ENCODE results near the gene LHFPL4. TPM values are rescaled to one million over a fixed set of nuclear protein-coding genes. Genes with fewer than 3 reads are reported as not detected.

LHFPL4 gene
- total RNA-seq, 2 experiments from 2014 or later = not detected

DNA sequence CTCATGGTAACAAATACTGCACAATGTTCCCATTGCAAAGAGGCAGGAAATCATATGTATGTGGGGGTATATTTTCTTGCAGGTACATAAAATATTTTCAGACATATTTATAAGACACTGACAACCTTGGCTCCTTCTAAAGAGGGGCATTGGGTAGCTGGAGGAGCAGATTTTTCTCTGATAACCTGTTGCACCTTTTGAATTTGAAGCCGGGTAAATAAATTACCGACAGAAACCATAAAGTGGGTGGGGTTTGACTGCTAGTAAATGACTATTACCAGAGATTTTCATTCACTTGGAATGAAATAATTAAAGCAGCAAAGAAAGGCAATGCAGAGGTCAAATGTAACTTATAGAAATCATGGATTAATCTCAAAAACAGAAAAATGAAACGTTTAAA is 19.2 kb downstream of the LHFPL4 start:
- H3K27me3 Mint-ChIP-seq = peaks cover 4% of the 10 kb centered on the region
- POLR2A ChIA-PET = interaction anchor here (0.7 kb wide), 1 partner anchor 695 kb away, joined by 3 read pairs; no protein-coding TSS in a partner anchor
- H3K4me3 Mint-ChIP-seq = no peak overlapping the region
- no peaks in the 10 kb centered on the region for H3K9me3 Mint-ChIP-seq (ENCODE audit: low read depth)
- ATAC-seq (no peak), DNase-seq (no peak)
- no peaks in the 10 kb centered on the region for H3K36me3 Mint-ChIP-seq (ENCODE audit: low read depth)
- H3K27ac Mint-ChIP-seq = no peak overlapping the region
- intact Hi-C loops (cut with DNase I, micrococcal nuclease) = no loop called here
- CTCF ChIA-PET = interaction anchor here (0.6 kb wide), 1 partner anchor 1087 kb away, joined by 3 read pairs; no protein-coding TSS in a partner anchor
- H3K4me1 Mint-ChIP-seq = no peaks in the 10 kb centered on the region

DNA sequence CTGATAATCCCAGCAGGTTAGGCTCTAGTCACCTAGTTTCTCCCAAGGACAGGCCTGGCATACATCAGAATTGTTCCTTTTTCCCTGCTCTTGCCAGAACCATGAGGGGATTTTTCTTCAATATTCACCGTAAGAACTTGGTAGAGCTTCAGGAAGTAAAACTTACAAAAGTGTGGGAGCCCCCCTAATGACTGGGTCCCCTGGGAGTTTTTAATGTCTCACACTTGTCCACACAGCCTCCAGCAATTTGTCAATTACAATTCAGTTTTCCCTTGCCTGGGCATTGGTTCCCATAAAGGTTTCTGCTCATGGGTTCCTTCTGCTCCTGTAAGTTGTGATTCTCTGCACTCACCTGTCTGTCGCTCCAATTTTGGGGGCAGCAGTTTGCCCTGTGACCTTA is 28.5 kb downstream of the LHFPL4 start:
- intact Hi-C loops (cut with DNase I, micrococcal nuclease) = no loop called here
- Mint-ChIP-seq H3K4me1 (no peaks in the 10 kb centered on the region), H3K27ac (no peak overlapping the region), H3K27me3 (peaks cover 24% of the 10 kb centered on the region), H3K4me3 (no peak overlapping the region), H3K9me3 (ENCODE audit: low read depth) (no peaks in the 10 kb centered on the region), H3K36me3 (ENCODE audit: low read depth) (no peaks in the 10 kb centered on the region)
- DNase-seq = no peak
- CTCF ChIA-PET = no interaction called here
- POLR2A ChIA-PET = no interaction called here
- no peak for ATAC-seq

DNA sequence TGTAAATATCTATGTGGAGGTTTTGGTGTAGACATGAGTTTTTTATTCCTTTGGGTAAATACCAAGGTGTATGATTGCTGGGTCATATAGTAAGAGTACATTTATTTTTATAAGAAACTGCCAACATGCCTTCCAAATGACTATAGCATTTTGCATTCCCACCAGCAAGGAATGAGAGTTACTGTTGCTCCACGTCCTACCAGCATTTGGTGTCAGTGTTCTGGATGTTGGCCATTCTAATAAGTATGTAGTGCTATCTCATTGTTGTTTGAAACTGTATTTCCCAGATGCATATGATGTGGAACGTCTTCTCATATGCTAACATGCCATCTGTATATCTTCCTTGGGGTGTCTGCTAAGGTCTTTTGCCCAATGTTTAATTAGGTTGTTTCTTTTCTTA is 38.7 kb downstream of the LHFPL4 start:
- H3K4me3 Mint-ChIP-seq = no peak overlapping the region
- no peak for ATAC-seq
- intact Hi-C loops (cut with DNase I, micrococcal nuclease) = no loop called here
- no peak for DNase-seq
- peaks cover 2% of the 10 kb centered on the region for H3K27me3 Mint-ChIP-seq
- CTCF ChIA-PET = interaction anchor here (0.6 kb wide), 1 partner anchor 21 kb away, joined by 4 read pairs; no protein-coding TSS in a partner anchor
- H3K27ac Mint-ChIP-seq = no peak overlapping the region
- no peaks in the 10 kb centered on the region for H3K9me3 Mint-ChIP-seq (ENCODE audit: low read depth)
- POLR2A ChIA-PET = no interaction called here
- H3K36me3 Mint-ChIP-seq (ENCODE audit: low read depth) = no peaks in the 10 kb centered on the region
- H3K4me1 Mint-ChIP-seq = no peaks in the 10 kb centered on the region

DNA sequence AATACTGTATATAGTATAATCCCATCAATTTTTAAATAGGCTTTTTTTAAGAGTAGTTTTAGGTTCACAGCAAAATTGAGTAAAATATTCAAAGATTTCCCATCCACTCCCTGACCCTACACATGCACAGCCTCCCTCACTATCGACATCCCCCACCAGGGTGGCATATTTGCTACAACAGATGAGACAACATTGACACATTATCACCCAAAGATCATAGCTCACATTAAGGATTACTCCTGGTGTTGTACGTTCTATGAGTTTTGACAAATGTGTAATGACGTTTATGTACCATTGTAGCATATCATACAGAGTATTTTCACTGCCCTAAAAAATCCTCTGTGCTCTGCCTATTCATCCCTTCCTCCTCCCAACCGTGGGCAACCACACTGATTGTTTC is 39.3 kb downstream of the LHFPL4 start:
- no peak for ATAC-seq
- no peaks in the 10 kb centered on the region for H3K4me1 Mint-ChIP-seq
- no peak overlapping the region for H3K27ac Mint-ChIP-seq
- H3K9me3 Mint-ChIP-seq (ENCODE audit: low read depth) = no peaks in the 10 kb centered on the region
- ChIA-PET CTCF (interaction anchor here (0.6 kb wide), 1 partner anchor 22 kb away, joined by 4 read pairs; no protein-coding TSS in a partner anchor), POLR2A (no interaction called here)
- H3K27me3 Mint-ChIP-seq = peaks cover 3% of the 10 kb centered on the region
- intact Hi-C loops (cut with DNase I, micrococcal nuclease) = no loop called here
- H3K4me3 Mint-ChIP-seq = no peak overlapping the region
- no peak for DNase-seq
- H3K36me3 Mint-ChIP-seq (ENCODE audit: low read depth) = no peaks in the 10 kb centered on the region

DNA sequence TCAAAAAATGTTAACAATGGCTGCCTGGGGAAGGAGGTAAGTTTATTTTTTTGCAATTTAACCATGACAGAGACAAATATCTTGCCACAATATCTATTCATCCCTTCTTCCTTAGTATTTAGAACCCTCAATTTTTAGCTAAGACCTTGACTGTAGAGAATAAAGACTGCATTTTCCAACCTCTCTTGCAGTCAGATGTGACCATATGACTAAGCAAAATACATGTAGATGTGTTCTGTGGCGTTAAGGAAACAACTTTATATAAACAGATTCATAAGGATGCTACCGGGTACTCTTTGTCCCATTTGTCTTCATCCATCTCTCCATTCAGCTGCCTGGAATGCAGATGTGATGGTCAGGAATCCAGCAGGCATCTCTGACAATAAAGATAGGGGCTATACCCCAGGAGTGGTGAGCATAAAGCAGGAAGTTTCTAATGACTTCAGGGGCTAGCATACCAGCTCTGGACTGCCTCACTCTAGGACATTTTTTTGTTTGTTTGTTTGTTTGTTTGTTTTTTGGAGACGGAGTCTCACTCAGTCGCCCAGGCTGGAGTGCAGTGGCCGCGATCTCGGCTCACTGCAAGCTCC is 41.1 kb downstream of the LHFPL4 start:
- Mint-ChIP-seq H3K4me3 (no peak overlapping the region), H3K9me3 (ENCODE audit: low read depth) (no peaks in the 10 kb centered on the region), H3K36me3 (ENCODE audit: low read depth) (no peaks in the 10 kb centered on the region), H3K4me1 (peaks cover 3% of the 10 kb centered on the region), H3K27me3 (peaks cover 13% of the 10 kb centered on the region), H3K27ac (no peak overlapping the region)
- ATAC-seq = no peak
- no peak for DNase-seq
- ChIA-PET CTCF (interaction anchor here (0.6 to 1.0 kb wide), 4 partner anchors 10 to 159 kb away, joined by 3 to 4 read pairs (median 3); no protein-coding TSS in a partner anchor), POLR2A (no interaction called here)
- intact Hi-C loops (cut with DNase I, micrococcal nuclease) = no loop called here

DNA sequence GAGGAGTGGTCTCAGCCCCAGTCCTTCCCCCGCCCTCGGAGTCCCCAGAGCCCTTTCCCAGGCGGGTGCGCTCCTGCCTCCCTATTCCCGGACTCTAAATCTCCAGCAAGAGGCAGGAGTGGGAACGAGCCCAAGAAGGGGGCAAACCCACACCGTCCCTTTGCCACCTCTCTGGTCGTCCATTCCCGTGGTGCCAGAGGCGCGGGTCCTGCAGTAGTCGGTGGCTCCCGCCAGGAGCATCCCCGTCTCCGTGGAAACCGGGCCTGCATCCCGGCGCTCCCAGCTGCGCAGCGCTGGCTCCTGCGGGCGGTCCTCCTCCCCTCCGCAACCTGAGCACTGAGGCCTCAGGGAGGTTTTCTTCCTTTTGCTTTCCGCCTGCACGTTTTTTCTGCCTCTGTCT is 44.8 kb downstream of the LHFPL4 start:
- intact Hi-C loops (cut with DNase I, micrococcal nuclease) = no loop called here
- ChIA-PET CTCF (interaction anchor here (1.0 kb wide), 1 partner anchor 12 kb away, joined by 3 read pairs; no protein-coding TSS in a partner anchor), POLR2A (no interaction called here)
- ATAC-seq (no peak), DNase-seq (no peak)
- Mint-ChIP-seq H3K4me3 (no peak overlapping the region), H3K27me3 (peaks cover 13% of the 10 kb centered on the region), H3K27ac (no peak overlapping the region), H3K4me1 (peaks cover 3% of the 10 kb centered on the region), H3K9me3 (ENCODE audit: low read depth) (no peaks in the 10 kb centered on the region), H3K36me3 (ENCODE audit: low read depth) (no peaks in the 10 kb centered on the region)

DNA sequence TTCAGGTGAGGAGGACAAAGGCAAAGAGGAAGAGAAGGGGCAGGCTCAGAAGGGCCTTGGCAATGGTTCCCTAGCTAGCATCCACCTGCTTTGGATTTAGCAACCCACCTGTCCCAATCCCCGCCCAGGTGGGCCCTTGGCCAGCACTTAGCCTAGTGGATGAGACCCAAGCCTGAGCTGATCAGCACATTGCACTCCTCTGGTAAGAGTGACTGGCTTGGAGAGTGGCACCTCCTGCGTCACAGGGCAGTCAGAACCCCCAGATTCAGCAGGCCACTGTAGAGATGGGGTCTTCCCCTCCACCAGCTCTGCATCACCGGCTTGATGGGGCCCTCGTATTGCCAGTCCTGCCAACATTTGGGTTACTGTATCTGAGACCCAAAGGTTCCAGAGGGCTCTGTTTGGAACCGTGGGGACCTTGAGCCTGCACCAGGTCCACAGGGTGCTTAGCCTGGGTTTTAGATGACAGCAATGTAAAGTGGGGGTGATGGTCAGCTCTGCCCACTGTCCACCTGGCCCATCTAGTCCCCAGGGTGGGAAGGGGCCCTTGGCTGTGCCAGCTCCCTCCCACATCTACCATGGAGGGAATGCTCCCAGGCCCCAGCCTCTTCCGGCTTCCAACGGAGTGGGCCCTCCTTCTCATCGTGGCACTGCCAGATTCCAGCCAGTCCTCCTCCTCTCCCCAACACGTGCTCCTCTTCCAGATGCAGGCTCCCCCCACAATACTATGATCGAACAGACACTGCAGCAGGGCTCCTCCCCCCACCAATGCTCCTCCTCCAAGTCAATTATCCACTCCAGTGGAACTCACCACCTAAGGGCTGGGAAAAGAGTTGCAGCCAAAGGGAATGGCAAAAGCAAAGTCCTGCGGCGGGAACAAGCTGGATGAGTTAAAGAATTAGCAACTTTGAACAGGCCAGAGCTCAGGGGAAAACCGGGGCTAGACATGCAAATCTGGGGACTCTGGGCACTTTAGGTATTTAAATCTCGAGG is 45.7 kb downstream of the LHFPL4 start:
- CTCF ChIA-PET = interaction anchor here (0.5 to 1.0 kb wide), 2 partner anchors 11 to 143 kb away, joined by 3 read pairs; no protein-coding TSS in a partner anchor
- Mint-ChIP-seq H3K36me3 (ENCODE audit: low read depth) (no peaks in the 10 kb centered on the region), H3K9me3 (ENCODE audit: low read depth) (no peaks in the 10 kb centered on the region), H3K27ac (no peak overlapping the region), H3K4me1 (peaks cover 3% of the 10 kb centered on the region), H3K27me3 (peaks cover 13% of the 10 kb centered on the region), H3K4me3 (no peak overlapping the region)
- POLR2A ChIA-PET = no interaction called here
- intact Hi-C loops (cut with DNase I, micrococcal nuclease) = no loop called here
- ATAC-seq (no peak), DNase-seq (no peak)

DNA sequence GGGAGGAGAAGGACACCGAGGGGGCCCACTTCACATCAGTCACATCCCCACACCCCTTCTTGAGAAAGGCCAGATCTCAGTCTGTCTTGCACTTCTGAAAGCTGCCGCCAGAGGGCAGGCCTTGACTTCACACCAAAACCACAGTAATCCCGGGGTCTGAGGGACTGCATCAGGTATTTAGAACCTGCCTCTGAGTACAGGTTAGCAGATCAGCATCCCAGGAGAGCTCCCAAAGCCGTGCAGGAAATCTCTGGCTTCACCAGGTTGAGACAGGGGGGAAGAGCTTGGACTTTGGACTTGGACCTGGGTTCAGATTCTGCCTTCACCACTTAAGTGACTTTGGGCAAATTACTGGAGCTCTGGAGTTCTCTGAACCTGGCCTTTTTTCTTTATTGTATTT is 50.3 kb downstream of the LHFPL4 start:
- Mint-ChIP-seq H3K27ac (no peak overlapping the region), H3K4me3 (no peak overlapping the region), H3K4me1 (peaks cover 5% of the 10 kb centered on the region), H3K9me3 (ENCODE audit: low read depth) (no peaks in the 10 kb centered on the region), H3K27me3 (peaks cover 22% of the 10 kb centered on the region), H3K36me3 (ENCODE audit: low read depth) (no peaks in the 10 kb centered on the region)
- CTCF ChIA-PET = interaction anchor here (0.5 to 1.6 kb wide), 18 partner anchors 9 to 246 kb away, joined by 3 to 7 read pairs (median 3); partner anchors contain the start of gene OGG1
- POLR2A ChIA-PET = no interaction called here
- DNase-seq = peak; percentile 84
- ATAC-seq = peak; percentile 67
- intact Hi-C loops (cut with DNase I, micrococcal nuclease) = loop anchor here (1.0 to 5.0 kb wide), 2 partner anchors 150 to 224 kb away; no protein-coding TSS in a partner anchor

DNA sequence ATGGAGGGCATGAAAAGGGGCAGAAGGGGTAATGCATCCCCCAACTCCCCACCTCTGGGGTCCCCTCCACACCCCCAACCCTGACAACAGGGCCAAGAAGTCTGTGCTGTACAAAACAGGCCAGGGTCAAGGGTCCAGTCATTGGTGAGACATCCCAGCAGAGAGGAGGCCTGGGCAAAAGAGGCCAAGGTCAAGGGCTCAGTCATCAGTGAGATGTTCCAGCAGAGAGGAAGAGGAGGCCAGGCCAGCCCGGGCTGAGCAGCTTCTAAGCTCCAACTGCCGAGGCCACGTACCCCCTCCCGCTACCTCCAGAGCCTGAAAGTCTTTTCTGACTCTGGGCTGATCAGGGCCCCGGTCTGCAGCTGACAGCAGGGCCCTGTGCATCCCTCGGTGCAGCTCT is 52.4 kb downstream of the LHFPL4 start:
- no peak overlapping the region for H3K4me3 Mint-ChIP-seq
- CTCF ChIA-PET = interaction anchor here (0.5 to 1.6 kb wide), 4 partner anchors 9 to 521 kb away, joined by 3 to 5 read pairs (median 4); no protein-coding TSS in a partner anchor
- no peaks in the 10 kb centered on the region for H3K9me3 Mint-ChIP-seq (ENCODE audit: low read depth)
- ATAC-seq (no peak), DNase-seq (no peak)
- POLR2A ChIA-PET = no interaction called here
- H3K27ac Mint-ChIP-seq = no peak overlapping the region
- H3K36me3 Mint-ChIP-seq (ENCODE audit: low read depth) = no peaks in the 10 kb centered on the region
- H3K4me1 Mint-ChIP-seq = peaks cover 5% of the 10 kb centered on the region
- intact Hi-C loops (cut with DNase I, micrococcal nuclease) = loop anchor here in 1 of 2 experiments (5.0 kb wide), 1 partner anchor 226 kb away; no protein-coding TSS in a partner anchor
- peaks cover 19% of the 10 kb centered on the region for H3K27me3 Mint-ChIP-seq

DNA sequence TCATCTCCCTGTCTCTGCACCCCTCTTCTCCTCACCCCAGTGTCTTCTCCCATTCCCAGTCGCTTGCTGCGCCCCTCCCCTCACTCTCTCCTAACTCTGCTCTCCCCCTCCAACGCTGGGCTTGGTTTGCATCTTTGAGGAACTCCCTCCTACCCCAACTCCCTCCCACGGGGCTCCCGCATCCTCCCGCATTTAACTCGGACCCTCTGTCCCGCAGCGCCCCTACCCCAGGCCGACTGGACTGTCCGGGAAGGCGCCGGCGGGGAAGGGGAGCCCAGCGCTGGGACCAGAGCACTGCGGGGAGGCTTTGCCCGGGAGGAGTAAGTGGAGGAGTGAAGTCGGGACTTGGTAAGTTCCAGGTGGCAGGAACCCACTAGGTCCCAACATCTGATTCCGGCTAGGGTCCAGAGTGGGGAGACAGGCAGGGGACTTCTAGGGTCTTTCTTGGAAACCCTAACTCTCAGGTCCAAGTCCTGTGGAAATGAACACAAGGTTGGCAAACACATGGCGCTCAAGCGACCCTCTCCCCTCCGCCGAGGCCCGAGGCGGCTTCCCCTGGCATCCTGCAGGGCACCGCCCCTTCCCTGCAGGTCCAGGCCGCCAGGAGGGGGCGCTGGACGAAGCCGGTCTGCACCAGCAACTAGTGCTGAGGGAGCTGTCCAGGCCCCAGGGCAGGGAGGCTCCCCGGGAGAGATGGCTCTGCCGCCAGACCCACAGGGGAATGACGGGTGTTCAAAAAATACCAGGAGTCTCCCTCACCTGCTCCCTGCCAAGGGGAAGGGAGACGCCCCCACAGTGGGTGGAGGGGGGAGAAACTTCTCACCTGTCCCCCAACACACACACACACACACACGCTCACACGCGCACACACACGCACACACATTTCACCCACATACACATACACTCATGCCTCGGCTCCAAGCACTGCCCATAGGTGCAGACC is 53.2 kb downstream of the LHFPL4 start:
- intact Hi-C loops (cut with DNase I, micrococcal nuclease) = loop anchor here (1.0 to 5.0 kb wide), 2 partner anchors 227 kb away; no protein-coding TSS in a partner anchor
- POLR2A ChIA-PET = interaction anchor here (0.6 kb wide), 1 partner anchor 18 kb away, joined by 3 read pairs; no protein-coding TSS in a partner anchor
- CTCF ChIA-PET = interaction anchor here (0.5 to 1.6 kb wide), 3 partner anchors 8 to 522 kb away, joined by 3 to 5 read pairs (median 4); no protein-coding TSS in a partner anchor
- Mint-ChIP-seq H3K27ac (no peak overlapping the region), H3K9me3 (ENCODE audit: low read depth) (no peaks in the 10 kb centered on the region), H3K4me1 (peaks cover 5% of the 10 kb centered on the region), H3K27me3 (peaks cover 19% of the 10 kb centered on the region), H3K4me3 (no peak overlapping the region), H3K36me3 (ENCODE audit: low read depth) (no peaks in the 10 kb centered on the region)
- peak; percentile 92 for ATAC-seq
- peak; percentile 89 for DNase-seq

Measured in activated CD4-positive, alpha-beta T cell treated with anti-CD3 and anti-CD28 coated beads for 36 hours (primary cell).